ENCODE data around the gene PLXNA1.

DNA sequence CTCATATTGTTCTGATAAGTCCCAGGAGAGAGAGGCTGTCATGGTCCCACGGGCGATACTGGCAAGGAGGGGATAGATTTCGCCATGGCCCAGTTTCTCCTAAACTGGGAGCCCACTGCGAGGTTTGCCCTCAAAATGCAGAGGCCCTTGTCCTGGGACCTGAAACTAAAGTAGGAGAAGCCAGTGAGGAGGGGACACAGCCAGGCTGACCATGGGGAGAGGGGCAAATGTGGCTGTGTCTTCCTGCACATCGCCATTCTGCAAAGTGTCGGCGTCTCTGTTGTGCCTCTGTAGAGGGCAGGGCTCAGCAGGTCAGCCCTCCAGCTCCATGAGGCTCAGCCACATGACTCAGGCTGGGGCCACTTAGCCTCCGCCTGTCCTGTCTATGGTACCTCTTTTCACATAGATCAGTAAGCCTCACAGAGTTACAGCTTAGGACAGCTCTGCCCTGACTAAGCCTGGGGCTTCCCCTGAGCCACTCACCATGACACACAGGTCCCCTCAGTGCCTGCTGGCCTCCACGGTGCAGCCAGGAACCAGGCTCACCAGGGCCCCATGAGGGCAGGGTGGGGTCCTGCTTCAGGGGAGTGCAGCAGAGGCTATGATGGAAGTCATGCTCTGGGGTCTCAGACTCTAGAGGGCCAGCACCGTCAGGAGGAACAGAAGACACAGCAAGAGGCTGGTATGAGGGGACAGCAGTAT is 28.6 kb upstream of the PLXNA1 start:
- TF ChIP-seq GATA2 (IDR thresholded peaks at IDR 0.05; ENCODE audit: low read depth, low read length) (no peak), GATA3 (IDR thresholded peaks at IDR 0.05; ENCODE audit: low read depth, low read length) (no peak)

Data from SH-SY5Y (cell line).